ENCODE measurements around the gene ABCA4.

DNA sequence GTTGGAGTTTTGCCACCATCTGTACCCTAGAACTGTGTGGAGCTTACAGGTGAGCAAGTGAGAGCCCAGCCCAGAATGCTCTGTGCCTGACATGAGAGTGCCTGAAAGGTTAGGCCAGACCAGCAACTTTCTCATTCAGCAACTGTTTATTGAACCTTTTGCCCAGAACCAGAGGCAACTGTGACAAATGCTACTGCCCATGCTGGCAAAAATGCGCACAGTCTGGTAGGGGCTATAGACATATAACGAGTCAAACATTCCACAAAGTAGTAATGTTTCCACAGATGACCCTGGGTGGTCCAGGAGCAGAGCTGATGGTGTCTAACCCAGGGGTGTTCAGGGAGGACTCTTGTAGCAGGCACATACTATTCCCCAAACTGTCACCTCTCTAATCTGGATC lies 155.7 kb downstream of the ABCA4 start:
- no peak for TF ChIP-seq EZH2 (IDR thresholded peaks at IDR 0.05; ENCODE audit: borderline replicate concordance, low read depth, low read length, severe bottlenecking)
- no peak for TF ChIP-seq CTCF (IDR thresholded peaks at IDR 0.05; ENCODE audit: borderline replicate concordance, extremely low read depth, low read length, poor library complexity, severe bottlenecking)

All from DND-41 (cell line).